GM21447 (cell line): ENCODE results near the gene IGF2.
"Not testable (repeated sequence)": the region's sequence is repeated elsewhere in the genome, so short reads cannot be mapped to it uniquely, and the experiment has no call there.

Source experiments
- ATAC-seq: cut with Tn5 transposase; IDR thresholded peaks from one replicate; pipeline ENCODE4 v1.9.1; 2021; ENCODE audit not compliant: unreplicated experiment

Gene IGF2

DNA sequence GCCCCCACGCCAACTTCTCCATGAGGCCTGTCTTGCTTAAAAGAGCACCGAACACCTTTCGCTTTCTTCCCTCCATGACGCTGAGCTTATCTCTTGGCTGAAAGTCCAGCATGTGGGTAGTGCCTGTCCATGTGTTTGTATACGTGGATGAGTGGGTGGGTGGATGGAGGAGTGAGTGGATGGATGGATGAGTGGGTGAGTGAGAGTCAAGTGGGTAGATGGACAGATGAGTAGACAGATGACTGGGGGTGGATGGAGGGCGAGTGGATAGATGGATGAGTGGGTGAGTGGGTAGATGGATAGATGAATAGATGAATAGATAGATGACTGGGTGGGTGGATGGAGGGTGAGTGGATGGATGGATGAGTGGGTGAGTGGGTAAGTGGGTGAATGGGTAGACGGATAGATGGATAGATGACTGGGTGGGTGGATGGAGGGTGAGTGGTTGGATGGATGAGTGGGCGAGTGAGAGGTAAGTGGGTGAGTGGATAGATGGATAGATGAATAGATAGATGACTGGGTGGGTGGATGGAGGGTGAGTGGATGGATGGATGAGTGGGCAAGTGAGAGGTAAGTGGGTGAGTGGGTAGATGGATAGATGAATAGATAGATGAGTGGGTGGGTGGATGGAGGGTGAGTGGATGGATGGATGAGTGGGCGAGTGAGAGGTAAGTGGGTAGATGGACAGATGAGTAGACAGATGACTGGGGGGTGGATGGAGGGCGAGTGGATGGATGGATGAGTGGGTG is 14.3 kb downstream of the IGF2 start:
- not testable (repeated sequence) for ATAC-seq

- no peak for ATAC-seq
These were observed 15.6 kb downstream of the IGF2 start for GRCh38 chr11:2123628-2123960.

DNA sequence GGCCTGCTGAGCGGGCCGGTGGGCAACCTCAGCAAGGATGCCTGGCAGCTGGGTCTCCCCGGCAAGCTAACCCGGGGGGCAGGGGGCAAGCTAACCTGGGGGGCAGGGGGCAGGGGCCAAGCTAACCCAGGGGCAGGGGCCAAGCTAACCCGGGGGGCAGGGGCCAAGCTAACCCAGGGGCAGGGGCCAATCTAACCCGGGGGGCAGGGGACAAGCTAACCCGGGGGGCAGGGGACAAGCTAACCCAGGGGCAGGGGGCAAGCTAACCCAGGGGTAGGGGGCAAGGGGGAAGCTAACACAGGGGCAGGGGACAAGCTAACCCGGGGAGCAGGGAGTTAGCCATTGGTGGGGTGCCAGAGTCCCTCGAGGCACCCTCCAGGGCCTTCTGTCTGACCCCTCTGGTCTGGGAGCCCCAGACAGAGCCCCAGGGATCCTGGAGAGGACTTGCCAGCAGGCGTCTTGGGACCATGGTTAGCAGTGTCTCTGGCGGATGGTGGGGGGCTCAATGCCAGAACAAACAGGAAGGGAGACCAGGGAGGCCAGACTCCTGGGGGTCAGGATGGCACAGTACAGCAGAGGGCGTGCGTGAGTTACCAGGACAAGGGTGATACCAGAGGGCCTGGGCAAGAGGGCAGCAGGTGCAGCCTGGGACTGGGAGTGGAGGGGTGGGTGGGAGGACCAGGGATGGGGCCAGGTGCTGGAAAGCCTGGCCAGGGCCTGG is 16.1 kb downstream of the IGF2 start:
- no peak for ATAC-seq

DNA sequence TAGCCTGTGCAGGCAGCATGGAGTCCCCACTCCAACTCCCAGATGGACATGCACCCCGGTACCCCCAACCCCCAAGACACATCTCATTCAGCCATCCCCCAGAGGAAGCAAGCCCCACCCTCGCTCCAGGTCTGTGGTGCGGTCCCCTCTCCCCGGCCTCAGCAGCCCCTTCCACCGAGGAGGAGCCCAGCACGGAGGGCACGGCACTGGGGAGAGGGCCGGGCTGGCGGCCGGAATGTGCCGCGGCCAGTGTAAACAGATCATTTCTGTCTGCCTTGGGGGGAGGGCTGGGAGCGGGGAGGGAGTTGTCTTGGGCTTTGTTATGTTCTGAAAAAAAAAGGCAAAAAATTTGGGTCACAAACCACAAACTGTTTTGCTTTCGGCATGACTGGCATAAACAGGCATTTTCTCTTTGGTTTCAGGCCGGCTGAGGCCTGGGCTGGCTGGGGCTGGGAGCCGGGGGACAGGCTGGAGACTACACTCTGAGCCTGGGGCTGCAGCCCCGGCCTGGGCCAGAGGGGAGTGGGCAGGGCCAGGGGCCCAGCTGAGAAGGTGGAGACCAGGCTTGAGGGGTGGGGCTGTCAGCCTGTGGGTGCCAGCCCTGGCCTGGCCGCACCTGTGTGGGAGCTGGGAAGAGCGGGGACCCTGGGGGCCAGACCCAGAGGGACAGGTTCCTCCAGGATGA is 16.8 kb downstream of the IGF2 start:
- no peak for ATAC-seq

DNA sequence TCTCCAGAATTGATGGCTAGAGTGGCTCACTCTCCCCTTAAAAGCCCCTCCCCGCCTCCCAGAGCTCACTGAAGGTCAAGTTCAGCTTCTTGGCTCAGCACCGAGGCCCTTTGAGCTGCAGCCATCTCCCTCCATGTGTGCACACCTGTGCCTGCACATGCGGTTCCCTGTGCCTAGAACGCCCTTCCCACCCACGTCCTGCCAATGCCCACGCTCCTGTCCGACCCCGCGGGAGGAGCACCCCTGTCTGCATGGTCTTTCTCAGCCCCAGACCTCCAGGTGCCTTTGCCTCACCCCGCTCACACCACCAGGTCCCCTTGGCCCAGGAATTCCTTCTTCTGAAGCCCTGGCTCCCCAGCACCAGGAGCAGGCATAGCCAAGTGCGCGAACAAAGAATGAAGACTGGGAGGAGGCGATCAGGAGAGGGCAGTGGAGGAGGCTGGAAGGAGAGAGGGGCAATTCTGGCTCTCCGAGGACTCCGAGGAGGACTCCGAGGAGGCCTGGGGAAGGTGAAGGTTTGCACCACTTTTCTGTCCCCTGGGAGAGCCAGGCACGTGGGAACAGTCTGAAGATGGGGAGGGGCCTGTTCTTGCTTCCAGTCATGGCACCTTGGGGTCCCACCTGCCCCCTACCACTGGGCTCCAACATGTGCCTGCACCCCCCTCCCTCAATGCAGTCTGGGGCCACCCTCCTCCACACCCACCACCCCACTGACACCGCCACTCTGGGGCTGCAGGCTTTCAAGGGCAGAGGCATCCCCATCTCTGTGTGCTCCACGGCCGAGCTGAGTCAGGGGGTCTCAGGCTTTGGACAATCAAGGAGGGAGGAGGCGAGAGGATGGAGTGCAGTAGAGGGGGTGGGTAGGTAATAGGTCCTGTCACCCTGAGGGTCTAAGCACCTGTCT is 17.7 kb downstream of the IGF2 start:
- ATAC-seq = no peak

DNA sequence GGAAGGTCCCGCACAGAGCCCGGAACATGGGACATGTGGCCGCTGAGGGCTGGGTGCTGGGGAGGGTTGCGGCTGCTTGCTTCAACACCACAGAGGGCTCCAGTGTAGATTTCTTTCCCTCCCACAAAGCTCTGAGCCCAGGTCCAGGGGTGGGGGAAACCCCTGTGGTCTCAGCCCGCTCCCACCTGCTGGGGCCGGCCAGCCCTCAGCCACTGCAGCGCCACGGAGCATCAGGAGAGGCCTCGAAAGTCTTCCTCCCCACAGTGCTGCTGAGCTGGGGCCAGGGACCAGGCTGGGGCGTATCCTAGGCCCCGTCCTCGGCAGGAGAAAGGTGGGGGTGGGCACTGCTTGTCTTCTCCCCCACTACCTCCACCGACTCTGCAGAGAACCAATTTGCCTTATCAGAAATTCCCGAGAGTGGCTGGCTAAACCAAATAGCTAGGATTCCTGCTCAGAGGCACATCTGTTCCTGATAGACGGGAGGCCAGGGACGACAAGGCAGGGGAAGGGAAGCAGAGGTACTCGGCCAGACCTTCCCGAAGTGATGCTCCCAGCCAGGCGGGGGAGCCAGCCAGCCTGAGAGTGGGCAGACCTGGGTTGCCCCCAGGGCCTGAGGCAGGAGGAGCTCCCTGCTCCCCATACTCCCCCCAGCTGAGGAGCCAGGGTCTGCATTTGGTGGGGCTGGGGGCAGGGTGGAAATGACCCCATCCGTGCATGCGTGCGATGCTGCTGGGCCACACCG is 18.7 kb downstream of the IGF2 start:
- no peak for ATAC-seq

DNA sequence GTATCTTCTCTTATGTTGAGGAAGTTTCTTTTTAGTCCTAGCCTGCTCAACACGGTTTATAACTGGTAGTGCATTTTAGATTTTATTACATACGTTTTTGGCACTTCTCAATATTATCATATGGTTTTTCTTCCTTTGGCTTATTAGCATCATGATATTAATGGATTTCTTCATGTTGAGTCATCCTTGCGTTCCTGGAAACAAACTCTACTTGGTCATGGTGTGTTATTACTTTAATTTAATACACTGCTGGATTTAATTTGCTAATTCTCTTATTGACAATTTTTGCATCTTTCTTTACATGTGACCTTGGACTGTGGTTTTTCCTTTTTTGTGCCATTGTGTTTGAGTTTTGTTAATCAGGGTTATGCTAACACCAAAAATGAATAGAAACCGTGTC is 20.5 kb downstream of the IGF2 start:
- ATAC-seq = no peak

GRCh38 chr11:2116680-2117079 is 22.5 kb downstream of the IGF2 start:
- ATAC-seq = no peak

DNA sequence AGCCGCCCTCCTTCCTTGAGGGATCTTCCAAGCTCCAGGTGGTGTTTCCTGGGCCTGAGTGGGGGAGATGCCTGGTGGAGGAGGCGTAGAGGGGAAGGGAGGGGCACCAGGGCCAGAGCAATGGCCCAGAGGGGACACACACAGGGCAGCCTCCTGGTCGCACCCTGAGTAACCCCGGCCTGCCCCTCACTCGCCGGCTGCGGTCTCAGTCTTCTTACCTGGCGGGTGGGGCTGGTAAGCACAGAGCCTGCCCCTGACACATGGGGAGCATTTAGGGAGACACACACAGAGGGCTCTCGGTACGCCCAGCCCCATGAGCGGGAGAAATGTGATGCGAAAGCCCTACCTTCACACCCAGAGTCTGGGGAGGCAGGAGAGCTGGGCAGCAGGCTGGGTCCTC is 23.9 kb downstream of the IGF2 start:
- no peak for ATAC-seq

DNA sequence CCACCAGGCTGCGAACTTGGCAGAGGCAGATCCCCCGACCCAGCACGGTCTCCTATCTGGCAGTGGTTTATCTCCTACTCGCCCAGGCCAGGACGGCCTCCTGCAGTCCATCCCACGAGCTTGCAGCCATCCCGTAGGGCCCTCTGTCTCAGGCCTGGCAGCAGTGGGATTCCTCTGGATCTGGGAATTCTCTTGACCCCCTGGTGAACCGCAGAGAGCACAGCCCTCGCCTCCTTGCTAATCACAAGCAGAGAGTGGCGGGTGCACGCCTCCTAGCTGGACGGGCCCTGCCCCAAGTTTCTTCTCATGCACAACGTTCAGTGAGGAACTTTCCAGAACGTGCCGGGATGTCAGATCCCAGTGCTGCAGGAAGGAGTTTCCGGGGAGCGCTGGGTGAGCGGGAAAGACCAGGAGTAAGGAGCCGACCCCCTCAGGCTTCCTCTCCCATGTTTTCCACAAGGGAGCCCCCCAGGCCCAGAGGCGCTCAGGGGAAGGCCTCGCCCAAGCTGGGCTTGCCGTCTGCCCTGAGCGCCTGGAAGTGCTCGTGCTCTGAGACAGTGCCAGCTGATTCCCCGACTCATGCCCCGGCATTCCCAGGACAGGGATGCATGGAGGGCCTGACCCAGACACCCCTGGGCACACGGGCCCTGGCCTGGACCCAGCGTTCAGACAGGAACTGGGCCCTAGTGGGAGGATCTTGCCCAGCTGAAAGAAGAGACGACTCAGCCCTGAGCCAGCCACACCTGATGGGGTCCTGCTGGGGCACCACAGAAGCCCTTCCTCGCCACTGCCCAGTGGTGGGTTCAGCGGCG is 24.6 kb downstream of the IGF2 start:
- ATAC-seq = no peak

- no peak for ATAC-seq
These were observed 25.4 kb downstream of the IGF2 start for GRCh38 chr11:2113776-2114175.

GRCh38 chr11:2110521-2110920 is 28.7 kb downstream of the IGF2 start:
- ATAC-seq = no peak

- ATAC-seq = no peak
These were observed 29.6 kb downstream of the IGF2 start for GRCh38 chr11:2109541-2110019.

- ATAC-seq = no peak
These were observed 30.3 kb downstream of the IGF2 start for GRCh38 chr11:2108675-2109491.

- no peak for ATAC-seq
These were observed 31.1 kb downstream of the IGF2 start for GRCh38 chr11:2107941-2108630.

- no peak for ATAC-seq
These were observed 31.7 kb downstream of the IGF2 start for GRCh38 chr11:2107521-2107920.

DNA sequence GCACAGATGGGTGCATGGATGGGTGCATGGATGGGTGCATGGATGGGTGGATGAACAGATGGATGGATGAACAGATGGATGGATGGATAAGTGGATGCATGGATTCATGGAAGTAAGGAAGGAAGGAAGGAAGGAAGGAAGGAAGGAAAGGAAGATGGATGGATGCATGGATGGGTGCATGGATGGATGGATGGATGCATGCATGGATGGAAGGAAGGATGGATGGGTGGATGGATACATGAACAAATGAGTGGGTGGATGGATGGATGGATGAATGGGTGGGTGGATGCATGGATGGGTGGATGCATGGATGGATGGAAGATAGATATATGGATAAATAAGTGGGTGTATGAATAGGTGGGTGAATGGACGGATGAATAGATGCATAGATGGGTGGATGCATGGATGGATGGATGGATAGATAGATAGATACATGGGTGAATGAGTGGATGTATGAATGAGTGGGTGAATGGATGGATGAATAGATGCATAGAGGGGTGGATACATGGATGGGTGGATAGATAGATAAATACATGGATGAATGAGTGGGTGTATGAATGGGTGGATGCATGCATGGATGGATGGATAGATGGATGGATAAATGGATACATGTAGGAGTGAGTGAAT is 32.5 kb downstream of the IGF2 start:
- no peak for ATAC-seq

GRCh38 chr11:2105511-2105910 is 33.7 kb downstream of the IGF2 start:
- ATAC-seq = no peak
